Spleen (tissue), 13 donors: Measurements from ENCODE around the gene LDLRAD1. TPM values are rescaled to one million over a fixed set of nuclear protein-coding genes. Genes with fewer than 3 reads are reported as not detected.

ENCODE experiments used
- DNase-seq: peaks from one replicate; pipeline ENCODE4 v3.0.0-alpha.2; 2020
- H3K27ac ChIP-seq, 8 donors: fragments of 200-600 bp; sonication (generic) in 7 of 8; 1 replicate in 4 of 8; 2 replicates in 4 of 8; pipeline versions ENCODE4 v1.5.0 to v1.8.0; 2016 to 2021; ENCODE audit warnings: inconsistent platforms in 4 of 8, mild to moderate bottlenecking in 4 of 8, moderate library complexity in 1 of 8
- H3K27me3 ChIP-seq, 7 donors: fragments of 200-600 bp; sonication (generic) in 6 of 7; replicated peaks in 1 of 7; 1 replicate in 4 of 7; 2 replicates in 3 of 7; pipeline versions ENCODE4 v1.5.0 to v1.8.0; 2016 to 2021; ENCODE audit warnings: inconsistent platforms in 3 of 7, mild to moderate bottlenecking in 1 of 7
- H3K36me3 ChIP-seq, 6 donors: fragments of 200-600 bp; sonication (generic) in 5 of 6; 1 replicate in 4 of 6; 2 replicates in 2 of 6; pipeline versions ENCODE4 v1.5.0 to v1.8.0; 2016 to 2021; ENCODE audit warnings: inconsistent platforms in 2 of 6
- H3K4me1 ChIP-seq, 6 donors: fragments of 200-600 bp; sonication (generic) in 5 of 6; 1 replicate in 3 of 6; 2 replicates in 3 of 6; pipeline versions ENCODE4 v1.5.0 to v1.8.0; 2016 to 2021; ENCODE audit warnings: inconsistent platforms in 3 of 6
- H3K4me3 ChIP-seq, 8 donors: fragments of 200-600 bp; sonication (generic) in 7 of 8; 1 replicate in 4 of 8; 2 replicates in 4 of 8; pipeline versions ENCODE4 v1.5.0 to v1.8.0; 2016 to 2021; ENCODE audit warnings: inconsistent platforms in 4 of 8, mild to moderate bottlenecking in 4 of 8, moderate library complexity in 2 of 8
- H3K9me3 ChIP-seq, 8 donors: fragments of 200-600 bp; sonication (generic) in 7 of 8; 1 replicate in 4 of 8; 2 replicates in 4 of 8; pipeline versions ENCODE4 v1.5.0 to v1.8.0; 2016 to 2021; ENCODE audit warnings: inconsistent platforms in 4 of 8
- POLR2A ChIP-seq, 3 donors: fragments of 450-650 bp; IDR thresholded peaks; one replicate each; pipeline ENCODE4 v1.5.1; 2017; ENCODE audit warnings: antibody characterized with exemption in 3 of 3, mild to moderate bottlenecking in 1 of 3
- POLR2AphosphoS5 ChIP-seq, 3 donors: sonication (generic); formaldehyde crosslinking; IDR thresholded peaks; one replicate each; pipeline ENCODE4 v1.5.1; 2017; ENCODE audit warnings: antibody characterized with exemption in 3 of 3
- WGBS, 5 donors: extraction: QIAGEN DNeasy Blood & Tissue Kit in 3 of 5; methylation state at CpG; one replicate each; pipeline versions ENCODE4 v1.1.5 to v1.1.7; 2013 to 2018; 5-methylcytosine and 5-hydroxymethylcytosine counted together
- intact Hi-C: fragments of 100-400 bp; cut with DNase I; formaldehyde crosslinking; loops from one replicate; pipeline ENCODE4 v1.15.0; 2023; ENCODE audit warnings: low total_unique reads
- long read RNA-seq, 2 donors: transcript quantifications; one replicate each; lab custom pipeline, GENCODE V29; 2026
- polyA plus RNA-seq, 3 donors: library from polyadenylated mRNA; stranded (reverse); fragments of 200-250 nt; gene quantifications; one replicate each; pipeline ENCODE4 v1.2.1, GENCODE V29; 2013
- total RNA-seq, 7 donors: library from RNA; depleted of rRNA in 3 of 7; stranded (reverse); fragments of >200 nt in 3 of 7; fragmentation: NEBNext Ultra II Directional in 4 of 7; extraction: Animal tissue kit (Norgen Biotek cat#: 25700) in 4 of 7; gene quantifications; one replicate each; pipeline versions ENCODE4 v1.1.0 to v1.2.1, GENCODE V29; 2016 to 2021
- TF ChIP-seq, protein P1 (sequence below), 11 experiments: fragments of 200-600 bp in 7 of 11; fragments of 450-650 bp in 4 of 11; sonication (generic) in 4 of 11; IDR thresholded peaks in 8 of 11; conservative IDR thresholded peaks in 3 of 11; 1 replicate in 7 of 11; 2 replicates in 4 of 11; pipeline versions ENCODE4 v1.4.0 to v1.8.0; 2016 to 2021; ENCODE audit warnings: antibody characterized with exemption in 11 of 11, inconsistent platforms in 4 of 11, mild to moderate bottlenecking in 1 of 11
- donor health status: healthy with polysubstance abuse.
- donor health status: DM: no; HTN: no; CAD: no; lungs with moderate emphysema.
- donor health status: DM: no; HTN: no; CAD: no.
- donor health status: Bipolar disorder and iron deficiency.
- donor health status: healthy.
- donor health status: DM: no; HTN: no; CAD: no.
- donor health status: DM: yes; HTN: yes; CAD: no.

Gene LDLRAD1, protein sequence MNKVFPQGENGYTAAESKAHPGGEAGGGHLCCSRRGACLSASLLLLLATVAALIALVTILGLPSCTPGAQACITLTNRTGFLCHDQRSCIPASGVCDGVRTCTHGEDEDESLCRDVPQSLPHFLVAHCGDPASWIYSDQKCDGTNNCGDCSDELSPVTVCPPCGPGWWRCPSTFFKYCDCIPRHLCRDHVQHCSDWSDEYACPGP
- total RNA-seq (not detected), polyA plus RNA-seq (not detected)
- long read RNA-seq, donor 1: 0 reads
- long read RNA-seq, donor 2: 0 reads

DNA sequence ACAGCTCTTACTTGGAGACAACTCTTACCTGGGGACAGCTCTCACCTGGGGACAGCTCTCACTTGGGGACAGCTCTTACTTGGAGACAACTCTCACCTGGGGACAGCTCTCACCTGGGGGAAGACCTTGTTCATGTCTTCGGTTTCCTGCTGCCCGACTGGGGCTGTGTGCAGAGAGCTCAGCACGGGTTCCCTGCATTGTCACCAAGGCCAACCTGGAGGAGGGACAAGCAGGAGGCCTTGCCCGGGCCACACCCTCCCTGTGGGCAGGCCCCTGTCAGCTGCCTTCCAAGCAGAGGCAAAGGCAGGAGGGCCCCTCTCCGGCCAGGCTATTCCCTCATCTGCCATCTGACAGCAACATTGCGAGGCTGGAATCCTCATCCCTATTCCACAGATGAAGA lies at the start of gene LDLRAD1:
LDLRAD1 (minus strand) TSS at position 208 of the 400 bp plus-strand sequence; CDS start at position 134, 74 bp downstream.
- Histone ChIP-seq H3K4me1 (no peaks in the 10 kb centered on the region), H3K36me3 (no peaks in the 10 kb centered on the region), H3K4me3 (no peak within 1 kb of the TSS), H3K27ac (no peak within 1 kb of the TSS), H3K27me3 (peaks cover 0 to 21% (median 0%) of the 10 kb centered on the region in 7 donors), H3K9me3 (no peaks in the 10 kb centered on the region)
- intact Hi-C loops: no loop called here
- TF ChIP-seq, protein P1, sequence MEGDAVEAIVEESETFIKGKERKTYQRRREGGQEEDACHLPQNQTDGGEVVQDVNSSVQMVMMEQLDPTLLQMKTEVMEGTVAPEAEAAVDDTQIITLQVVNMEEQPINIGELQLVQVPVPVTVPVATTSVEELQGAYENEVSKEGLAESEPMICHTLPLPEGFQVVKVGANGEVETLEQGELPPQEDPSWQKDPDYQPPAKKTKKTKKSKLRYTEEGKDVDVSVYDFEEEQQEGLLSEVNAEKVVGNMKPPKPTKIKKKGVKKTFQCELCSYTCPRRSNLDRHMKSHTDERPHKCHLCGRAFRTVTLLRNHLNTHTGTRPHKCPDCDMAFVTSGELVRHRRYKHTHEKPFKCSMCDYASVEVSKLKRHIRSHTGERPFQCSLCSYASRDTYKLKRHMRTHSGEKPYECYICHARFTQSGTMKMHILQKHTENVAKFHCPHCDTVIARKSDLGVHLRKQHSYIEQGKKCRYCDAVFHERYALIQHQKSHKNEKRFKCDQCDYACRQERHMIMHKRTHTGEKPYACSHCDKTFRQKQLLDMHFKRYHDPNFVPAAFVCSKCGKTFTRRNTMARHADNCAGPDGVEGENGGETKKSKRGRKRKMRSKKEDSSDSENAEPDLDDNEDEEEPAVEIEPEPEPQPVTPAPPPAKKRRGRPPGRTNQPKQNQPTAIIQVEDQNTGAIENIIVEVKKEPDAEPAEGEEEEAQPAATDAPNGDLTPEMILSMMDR (IDR thresholded peaks at IDR 0.05 in 8 of 11, conservative IDR thresholded peaks at IDR 0.05 in 3 of 11): no peak
- TF ChIP-seq POLR2A (IDR thresholded peaks at IDR 0.05) (no peak), POLR2AphosphoS5 (IDR thresholded peaks at IDR 0.05) (no peak)
- no peak for DNase-seq
- WGBS, 5 donors: 53 to 62% (median 59%) methylated on average over 6 of the region's 6 CpGs

DNA sequence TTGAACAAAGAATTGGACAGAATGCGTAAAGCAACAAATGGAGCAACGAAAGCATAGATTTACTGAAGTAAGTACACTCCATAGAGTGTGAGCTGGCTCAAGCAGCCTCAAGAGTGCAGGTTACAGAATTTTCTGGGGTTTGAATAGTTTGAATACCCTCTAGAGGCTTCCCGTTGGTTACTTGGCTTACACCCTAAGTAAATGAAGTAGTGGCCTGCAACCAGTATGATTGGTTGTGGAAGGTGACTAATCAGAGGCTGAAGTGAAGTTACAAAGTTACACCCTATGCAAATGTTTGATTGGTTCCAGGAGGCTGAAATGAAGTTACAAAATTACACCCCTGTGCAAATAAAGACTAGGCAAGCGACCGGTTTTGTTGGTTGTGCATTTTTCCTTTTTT lies 46.3 kb upstream of the LDLRAD1 start:
- no peak overlapping the region for H3K4me3 ChIP-seq
- TF ChIP-seq POLR2A (IDR thresholded peaks at IDR 0.05): no peak
- no peak overlapping the region for H3K27ac ChIP-seq
- intact Hi-C loops: loop anchor here (10.0 kb wide), 1 partner anchor 741 kb away; the partner anchor contains the start of gene TTC22
- no peaks in the 10 kb centered on the region for H3K4me1 ChIP-seq
- no peak for DNase-seq
- H3K36me3 ChIP-seq: peaks cover 0 to 21% (median 0%) of the 10 kb centered on the region in 6 donors
- WGBS, 5 donors: 88 to 98% (median 97%) methylated on average over 5 of the region's 5 CpGs
- no peaks in the 10 kb centered on the region for H3K9me3 ChIP-seq
- H3K27me3 ChIP-seq: no peaks in the 10 kb centered on the region

DNA sequence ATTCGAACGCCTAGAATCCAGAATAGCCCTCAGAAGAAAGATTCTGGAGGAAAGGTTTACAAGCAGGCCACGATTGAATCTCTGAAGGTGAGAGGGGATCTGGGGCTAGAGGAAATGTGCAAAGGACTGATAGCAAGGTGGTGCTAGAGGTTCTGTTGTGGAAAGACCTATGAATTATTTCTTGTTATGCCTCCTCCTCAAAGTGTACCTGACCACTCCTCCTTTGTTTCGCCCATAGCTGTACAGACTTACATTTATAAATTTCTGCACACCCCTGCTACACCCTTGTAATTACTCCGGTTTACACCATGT lies 36.4 kb upstream of the LDLRAD1 start:
- intact Hi-C loops: no loop called here
- Histone ChIP-seq H3K27ac (peak overlapping the region in 5 of 8 donors; percentile 96 to 100 (median 99)), H3K9me3 (no peaks in the 10 kb centered on the region), H3K36me3 (peaks cover 0 to 37% (median 0%) of the 10 kb centered on the region in 6 donors), H3K4me3 (peak overlapping the region; percentile 61 to 97 (median 90)), H3K27me3 (no peaks in the 10 kb centered on the region), H3K4me1 (peaks cover 33 to 57% (median 48%) of the 10 kb centered on the region in 6 donors)
- WGBS, 5 donors: 10 to 21% (median 17%) methylated on average over 5 of the region's 5 CpGs
- no peak for DNase-seq
- no peak for TF ChIP-seq POLR2AphosphoS5 (IDR thresholded peaks at IDR 0.05)
- TF ChIP-seq, protein P1 (IDR thresholded peaks at IDR 0.05 in 8 of 11, conservative IDR thresholded peaks at IDR 0.05 in 3 of 11): no peak
- no peak for TF ChIP-seq POLR2A (IDR thresholded peaks at IDR 0.05)

DNA sequence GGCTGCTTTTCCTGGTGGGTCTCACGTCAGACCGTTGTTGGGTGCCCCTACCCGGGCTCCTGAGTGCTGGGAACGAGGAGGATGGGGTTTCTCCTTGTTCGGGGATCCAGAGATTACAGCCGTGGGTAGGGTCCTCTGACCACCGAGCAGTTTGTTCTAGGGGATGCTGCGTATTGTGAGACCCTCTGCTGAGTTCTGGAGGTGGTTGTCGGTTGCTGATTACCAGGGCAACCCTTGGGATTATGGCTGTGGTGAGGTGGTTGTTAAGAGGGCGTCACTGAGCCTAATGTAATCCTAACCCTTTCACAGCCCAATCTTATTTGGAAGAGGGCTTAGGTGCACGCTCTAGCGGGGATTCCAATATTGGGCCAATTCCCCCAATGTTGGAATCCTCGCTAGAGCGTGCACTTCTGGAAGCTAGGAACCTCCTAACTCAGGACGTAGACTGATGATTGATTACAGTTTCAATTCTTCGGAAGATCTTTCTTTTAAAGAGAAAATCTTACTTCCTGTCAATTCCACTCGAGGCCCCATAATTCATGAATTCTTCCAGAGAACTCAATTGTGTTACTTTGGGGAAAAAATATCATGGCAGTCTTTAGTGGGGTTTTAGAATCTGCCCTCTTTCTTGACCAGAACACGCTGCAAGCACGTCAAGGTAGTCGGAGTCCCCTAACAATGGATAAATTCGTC lies 35.9 kb upstream of the LDLRAD1 start:
- intact Hi-C loops: no loop called here
- H3K9me3 ChIP-seq: no peaks in the 10 kb centered on the region
- no peak for DNase-seq
- TF ChIP-seq, protein P1 (IDR thresholded peaks at IDR 0.05 in 8 of 11, conservative IDR thresholded peaks at IDR 0.05 in 3 of 11): no peak
- TF ChIP-seq POLR2AphosphoS5 (IDR thresholded peaks at IDR 0.05) (no peak), POLR2A (IDR thresholded peaks at IDR 0.05) (no peak)
- peak overlapping the region; percentile 84 to 100 (median 98) for H3K27ac ChIP-seq
- H3K36me3 ChIP-seq: peaks cover 0 to 33% (median 0%) of the 10 kb centered on the region in 6 donors
- peak overlapping the region; percentile 61 to 97 (median 90) for H3K4me3 ChIP-seq
- WGBS, 5 donors: 2 to 4% (median 2%) methylated on average over 20 to 21 of the region's 21 CpGs
- H3K27me3 ChIP-seq: no peaks in the 10 kb centered on the region
- peaks cover 37 to 62% (median 53%) of the 10 kb centered on the region in 6 donors for H3K4me1 ChIP-seq
